Measurements from ENCODE around the gene ADAMTSL5. TPM values are rescaled to one million over a fixed set of nuclear protein-coding genes. Genes with fewer than 3 reads are reported as not detected.

ADAMTSL5 gene
- polyA plus RNA-seq, 3 donors: 0.09 TPM; not detected in 2

DNA sequence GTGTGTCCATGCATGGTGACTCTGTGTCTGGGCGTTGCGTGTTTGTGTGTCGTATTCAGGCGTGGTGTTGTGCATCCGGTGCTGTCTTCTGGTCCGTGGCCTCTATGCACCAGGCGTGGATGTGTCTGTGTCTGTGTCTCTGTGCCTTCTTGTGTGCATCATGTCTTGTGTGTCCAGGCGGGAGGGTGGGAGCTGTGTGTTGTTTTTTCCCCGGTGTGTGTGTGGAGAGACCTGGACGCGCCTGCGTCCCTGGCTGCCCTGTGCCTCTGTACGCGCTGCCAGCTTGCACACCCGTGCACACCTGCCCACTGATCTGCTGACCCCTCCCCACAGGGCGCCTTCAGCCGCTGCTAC, 12.1 kb upstream of the ADAMTSL5 start:
- Mint-ChIP-seq H3K27me3 (ENCODE audit: low read depth in 3 of 3) (peaks cover 23 to 47% (median 31%) of the 10 kb centered on the region in 3 donors), H3K36me3 (peaks cover 0 to 3% of the 10 kb centered on the region in 2 donors), H3K27ac (no peak overlapping the region), H3K4me1 (peaks cover 3% of the 10 kb centered on the region), H3K9me3 (peaks cover 0 to 7% (median 5%) of the 10 kb centered on the region in 7 donors), H3K4me3 (peak overlapping the region in 1 of 2 donors; percentile 84)
- H3K27ac ChIP-seq (ENCODE audit: low read depth in 1 of 2, low read length in 2 of 2): no peak overlapping the region
- H3K27me3 ChIP-seq (ENCODE audit: control insufficient read depth in 2 of 2, insufficient read depth in 2 of 2, low read length in 2 of 2): peaks cover 5 to 30% of the 10 kb centered on the region in 2 donors
- no peaks in the 10 kb centered on the region for H3K9me3 ChIP-seq (replicated peaks in 1 of 2; ENCODE audit: control insufficient read depth in 1 of 2, insufficient read depth in 1 of 2, low read length in 2 of 2)
- TF ChIP-seq, protein P1, sequence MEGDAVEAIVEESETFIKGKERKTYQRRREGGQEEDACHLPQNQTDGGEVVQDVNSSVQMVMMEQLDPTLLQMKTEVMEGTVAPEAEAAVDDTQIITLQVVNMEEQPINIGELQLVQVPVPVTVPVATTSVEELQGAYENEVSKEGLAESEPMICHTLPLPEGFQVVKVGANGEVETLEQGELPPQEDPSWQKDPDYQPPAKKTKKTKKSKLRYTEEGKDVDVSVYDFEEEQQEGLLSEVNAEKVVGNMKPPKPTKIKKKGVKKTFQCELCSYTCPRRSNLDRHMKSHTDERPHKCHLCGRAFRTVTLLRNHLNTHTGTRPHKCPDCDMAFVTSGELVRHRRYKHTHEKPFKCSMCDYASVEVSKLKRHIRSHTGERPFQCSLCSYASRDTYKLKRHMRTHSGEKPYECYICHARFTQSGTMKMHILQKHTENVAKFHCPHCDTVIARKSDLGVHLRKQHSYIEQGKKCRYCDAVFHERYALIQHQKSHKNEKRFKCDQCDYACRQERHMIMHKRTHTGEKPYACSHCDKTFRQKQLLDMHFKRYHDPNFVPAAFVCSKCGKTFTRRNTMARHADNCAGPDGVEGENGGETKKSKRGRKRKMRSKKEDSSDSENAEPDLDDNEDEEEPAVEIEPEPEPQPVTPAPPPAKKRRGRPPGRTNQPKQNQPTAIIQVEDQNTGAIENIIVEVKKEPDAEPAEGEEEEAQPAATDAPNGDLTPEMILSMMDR (IDR thresholded peaks at IDR 0.05): no peak
- no peaks in the 10 kb centered on the region for H3K36me3 ChIP-seq (replicated peaks in 1 of 2; ENCODE audit: control insufficient read depth in 1 of 2, insufficient read depth in 2 of 2, low read length in 2 of 2)
- WGBS (ENCODE audit: insufficient coverage): 72% methylated on average over 13 of the region's 17 CpGs
- no peaks in the 10 kb centered on the region for H3K4me1 ChIP-seq (ENCODE audit: control insufficient read depth in 1 of 2, insufficient read depth in 2 of 2, low read length in 2 of 2)
- H3K4me2 ChIP-seq (replicated peaks; ENCODE audit: extremely low read depth, low read length, poor library complexity, severe bottlenecking): no peak overlapping the region
- DNase-seq: no peak
- intact Hi-C loops (cut with micrococcal nuclease): no loop called here
- H3K9ac ChIP-seq (ENCODE audit: insufficient read depth, low read length, poor library complexity, severe bottlenecking): no peak overlapping the region
- no peaks in the 10 kb centered on the region for H4K20me1 ChIP-seq (ENCODE audit: insufficient read depth, low read length)
- H2AFZ ChIP-seq (ENCODE audit: insufficient read depth, low read depth, low read length, poor library complexity, severe bottlenecking): no peak overlapping the region
- no peaks in the 10 kb centered on the region for H3K79me2 ChIP-seq (ENCODE audit: insufficient read depth, low read length)
- H3K4me3 ChIP-seq (replicated peaks in 1 of 3; ENCODE audit: low read depth in 2 of 3, low read length in 3 of 3): no peak overlapping the region

DNA sequence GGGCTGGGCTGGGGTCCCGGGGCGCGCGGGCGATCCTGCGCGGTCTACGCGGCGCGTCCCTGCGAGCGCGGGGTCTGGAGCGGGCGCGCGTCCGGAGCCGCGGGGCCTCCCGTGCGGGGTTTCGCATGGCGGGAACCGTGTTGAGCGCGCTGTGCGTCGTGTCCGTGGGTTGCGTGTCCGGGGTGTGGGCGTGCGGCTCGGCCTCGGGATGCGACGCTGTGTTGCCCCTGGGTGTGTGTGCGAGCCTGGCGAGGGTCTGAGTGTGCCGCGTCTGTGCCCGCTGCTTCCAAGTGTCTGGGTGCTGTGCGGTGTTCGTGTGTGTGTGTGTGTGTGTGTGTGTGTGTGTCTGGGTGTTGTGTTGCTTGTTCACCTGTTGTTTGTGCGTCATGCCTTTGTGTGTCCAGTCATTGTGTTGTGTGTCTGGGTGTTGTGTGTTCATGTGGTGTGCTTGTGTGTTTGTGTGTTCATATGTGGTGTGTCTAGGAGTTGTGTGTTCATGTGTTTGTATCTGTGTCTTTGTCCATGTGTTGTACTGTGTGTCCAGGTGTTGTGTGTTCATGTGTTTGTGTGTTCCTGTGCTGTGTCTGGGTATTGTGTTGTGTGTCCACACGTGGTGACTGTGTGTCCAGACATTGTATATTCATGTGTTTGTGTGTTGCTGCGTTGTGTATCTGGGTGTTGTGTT, 11.6 kb upstream of the ADAMTSL5 start:
- H3K4me3 Mint-ChIP-seq: peak overlapping the region in 1 of 2 donors; percentile 84
- WGBS (ENCODE audit: insufficient coverage): 15% methylated on average over 48 of the region's 49 CpGs

More for the DNA sequence above, 11.6 kb upstream of the ADAMTSL5 start:
- H3K36me3 Mint-ChIP-seq: peaks cover 0 to 3% of the 10 kb centered on the region in 2 donors
- H3K4me1 Mint-ChIP-seq: peaks cover 3% of the 10 kb centered on the region
- intact Hi-C loops (cut with micrococcal nuclease): no loop called here
- H3K4me1 ChIP-seq (ENCODE audit: control insufficient read depth in 1 of 2, insufficient read depth in 2 of 2, low read length in 2 of 2): no peaks in the 10 kb centered on the region
- DNase-seq: no peak
- peaks cover 0 to 7% (median 5%) of the 10 kb centered on the region in 7 donors for H3K9me3 Mint-ChIP-seq
- H3K9ac ChIP-seq (ENCODE audit: insufficient read depth, low read length, poor library complexity, severe bottlenecking): no peak overlapping the region
- TF ChIP-seq, protein P1 (IDR thresholded peaks at IDR 0.05): no peak
- H4K20me1 ChIP-seq (ENCODE audit: insufficient read depth, low read length): no peaks in the 10 kb centered on the region
- no peak overlapping the region for H3K4me2 ChIP-seq (replicated peaks; ENCODE audit: extremely low read depth, low read length, poor library complexity, severe bottlenecking)
- H3K27me3 Mint-ChIP-seq (ENCODE audit: low read depth in 3 of 3): peaks cover 23 to 45% (median 31%) of the 10 kb centered on the region in 3 donors
- no peak overlapping the region for H2AFZ ChIP-seq (ENCODE audit: insufficient read depth, low read depth, low read length, poor library complexity, severe bottlenecking)
- no peaks in the 10 kb centered on the region for H3K36me3 ChIP-seq (replicated peaks in 1 of 2; ENCODE audit: control insufficient read depth in 1 of 2, insufficient read depth in 2 of 2, low read length in 2 of 2)
- H3K4me3 ChIP-seq (replicated peaks in 1 of 3; ENCODE audit: low read depth in 2 of 3, low read length in 3 of 3): no peak overlapping the region
- no peak overlapping the region for H3K27ac ChIP-seq (ENCODE audit: low read depth in 1 of 2, low read length in 2 of 2)
- no peaks in the 10 kb centered on the region for H3K79me2 ChIP-seq (ENCODE audit: insufficient read depth, low read length)
- no peaks in the 10 kb centered on the region for H3K9me3 ChIP-seq (replicated peaks in 1 of 2; ENCODE audit: control insufficient read depth in 1 of 2, insufficient read depth in 1 of 2, low read length in 2 of 2)
- H3K27me3 ChIP-seq (ENCODE audit: control insufficient read depth in 2 of 2, insufficient read depth in 2 of 2, low read length in 2 of 2): peaks cover 5 to 30% of the 10 kb centered on the region in 2 donors
- no peak overlapping the region for H3K27ac Mint-ChIP-seq

All from CD14-positive monocyte (primary cell).